HL-60/S4 treated with phorbol 12-myristate 13-acetate at 8.2 ng/mL for 4 days and 3 days (cell line): ENCODE measurements around the gene TBC1D25.

Experiments
- in situ Hi-C: fragments of 300-500 bp; cut with MboI; formaldehyde crosslinking; loops from 2 replicates; pipeline ENCODE4 v1.15.0; 2022; ENCODE audit warnings: low sequenced_read_pairs

Gene TBC1D25

GRCh38 chrX:48599341-48599740 is 59.8 kb downstream of the TBC1D25 start:
- in situ Hi-C loops, result no loop called here

GRCh38 chrX:48600226-48600625 is 60.7 kb downstream of the TBC1D25 start:
- in situ Hi-C loops, result no loop called here

GRCh38 chrX:48601741-48602394 is 62.4 kb downstream of the TBC1D25 start:
- in situ Hi-C loops, result no loop called here

- in situ Hi-C loops, result no loop called here
Observed at GRCh38 chrX:48604701-48605100, 65.2 kb downstream of the TBC1D25 start.

- in situ Hi-C loops, result no loop called here
Observed at GRCh38 chrX:48606091-48606490, 66.6 kb downstream of the TBC1D25 start.

GRCh38 chrX:48611703-48612102 is 72.2 kb downstream of the TBC1D25 start:
- in situ Hi-C loops, result no loop called here
